ENCODE measurements around the gene TOM1L1.
A peak's percentile ranks its signal among the peaks of the same experiment; 100 is the strongest.
"Not testable (repeated sequence)": the region's sequence is repeated elsewhere in the genome, so short reads cannot be mapped to it uniquely, and the experiment has no call there.

The TOM1L1 gene

GRCh38 chr17:54900457-54901229, at the start of gene TOM1L1:
TOM1L1 (plus strand) TSS chr17:54900852; CDS start chr17:54900866, 14 bp downstream.
- peak; percentile 81 for DNase-seq

GRCh38 chr17:54859187-54859586, 41.5 kb upstream of the TOM1L1 start:
- DNase-seq, result no peak

- no peak for DNase-seq
These were observed 39.8 kb upstream of the TOM1L1 start for GRCh38 chr17:54860617-54861470.

GRCh38 chr17:54861471-54861983, 39.1 kb upstream of the TOM1L1 start:
- DNase-seq, result no peak

GRCh38 chr17:54863176-54863575, 37.5 kb upstream of the TOM1L1 start:
- DNase-seq, result no peak

- DNase-seq, result no peak
These were observed 36.6 kb upstream of the TOM1L1 start for GRCh38 chr17:54864070-54864469.

- DNase-seq, result no peak
These were observed 35.9 kb upstream of the TOM1L1 start for GRCh38 chr17:54864636-54865356.

- no peak for DNase-seq
These were observed 33.0 kb upstream of the TOM1L1 start for GRCh38 chr17:54867634-54868033.

GRCh38 chr17:54870671-54871175, 29.9 kb upstream of the TOM1L1 start:
- no peak for DNase-seq

GRCh38 chr17:54875906-54876305, 24.7 kb upstream of the TOM1L1 start:
- not testable (repeated sequence) for DNase-seq

- no peak for DNase-seq
These were observed 23.9 kb upstream of the TOM1L1 start for GRCh38 chr17:54876656-54877195.

GRCh38 chr17:54881255-54881972, 19.2 kb upstream of the TOM1L1 start:
- no peak for DNase-seq

- DNase-seq, result no peak
These were observed 18.3 kb upstream of the TOM1L1 start for GRCh38 chr17:54882371-54882770.

- no peak for DNase-seq
These were observed 17.7 kb upstream of the TOM1L1 start for GRCh38 chr17:54882950-54883349.

- DNase-seq, result no peak
These were observed 16.7 kb upstream of the TOM1L1 start for GRCh38 chr17:54883939-54884338.

- DNase-seq, result no peak
These were observed 12.9 kb upstream of the TOM1L1 start for GRCh38 chr17:54887787-54888186.

GRCh38 chr17:54888254-54888653, 12.4 kb upstream of the TOM1L1 start:
- peak; percentile 9 for DNase-seq

GRCh38 chr17:54888981-54889380, 11.7 kb upstream of the TOM1L1 start:
- no peak for DNase-seq

- peak; percentile 81 for DNase-seq
These were observed 9.4 kb upstream of the TOM1L1 start for GRCh38 chr17:54891176-54891821.

GRCh38 chr17:54892360-54892759, 8.3 kb upstream of the TOM1L1 start:
- DNase-seq, result no peak

- no peak for DNase-seq
These were observed 2.1 kb upstream of the TOM1L1 start for GRCh38 chr17:54898576-54898975.
